Hepatocyte (in vitro differentiated cells): ENCODE measurements around the gene SELENOI. TPM values are rescaled to one million over a fixed set of nuclear protein-coding genes. Genes with fewer than 3 reads are reported as not detected.

Experiments used
- DNase-seq: peaks from one replicate; pipeline ENCODE4 v3.0.0-alpha.2; 2016; ENCODE audit warnings: low spot score
- H2AFZ ChIP-seq: fragments of 200-600 bp; sonication (generic); 2 replicates; pipeline ENCODE4 v1.6.0; 2016; ENCODE audit warnings: antibody characterized with exemption, mild to moderate bottlenecking
- H3K27ac ChIP-seq: fragments of 200-600 bp; sonication (generic); 2 replicates; pipeline ENCODE4 v1.5.1; 2016; ENCODE audit warnings: mild to moderate bottlenecking
- H3K27me3 ChIP-seq: fragments of 200-600 bp; sonication (generic); 2 replicates; pipeline ENCODE4 v1.6.1; 2016
- H3K36me3 ChIP-seq: fragments of 200-600 bp; sonication (generic); replicated peaks from 2 replicates; pipeline ENCODE4 v1.5.1; 2016; ENCODE audit warnings: low read depth; ENCODE audit not compliant: insufficient read depth
- H3K4me1 ChIP-seq: fragments of 200-600 bp; sonication (generic); 2 replicates; pipeline ENCODE4 v1.5.1; 2016; ENCODE audit warnings: mild to moderate bottlenecking, moderate library complexity; ENCODE audit not compliant: insufficient read depth
- H3K4me2 ChIP-seq: fragments of 200-600 bp; sonication (generic); 2 replicates; pipeline ENCODE4 v1.6.0; 2016
- H3K4me3 ChIP-seq: fragments of 200-600 bp; sonication (generic); 2 replicates; pipeline ENCODE4 v1.5.1; 2016; ENCODE audit warnings: mild to moderate bottlenecking
- H3K79me2 ChIP-seq: fragments of 200-600 bp; sonication (generic); 2 replicates; pipeline ENCODE4 v1.6.0; 2017; ENCODE audit warnings: mild to moderate bottlenecking
- H3K9me2 ChIP-seq: fragments of 200-600 bp; sonication (generic); replicated peaks from 2 replicates; pipeline ENCODE4 v1.6.0; 2017; ENCODE audit warnings: mild to moderate bottlenecking; ENCODE audit not compliant: insufficient read depth
- H3K9me3 ChIP-seq: fragments of 200-600 bp; sonication (generic); 2 replicates; pipeline ENCODE4 v1.5.1; 2016; ENCODE audit warnings: low read depth, mild to moderate bottlenecking
- H4K20me1 ChIP-seq: fragments of 200-600 bp; sonication (generic); 2 replicates; pipeline ENCODE4 v1.6.0; 2016; ENCODE audit warnings: mild to moderate bottlenecking; ENCODE audit not compliant: insufficient read depth, poor library complexity, severe bottlenecking
- CTCF ChIP-seq: fragments of 200-600 bp; sonication (generic); IDR thresholded peaks from 2 replicates; pipeline ENCODE4 v1.5.1; 2016; ENCODE audit warnings: antibody characterized with exemption, mild to moderate bottlenecking; ENCODE audit not compliant: poor library complexity
- EZH2 ChIP-seq: fragments of 200-600 bp; sonication (generic); IDR thresholded peaks from 2 replicates; pipeline ENCODE4 v1.6.1; 2016; ENCODE audit warnings: antibody characterized with exemption, mild to moderate bottlenecking, borderline replicate concordance
- EZH2phosphoT487 ChIP-seq: fragments of 200-600 bp; sonication (generic); IDR thresholded peaks from one replicate; pipeline ENCODE4 v1.6.1; 2018; ENCODE audit warnings: antibody characterized with exemption, mild to moderate bottlenecking, low read depth, moderate library complexity; ENCODE audit not compliant: unreplicated experiment, severe bottlenecking
- WGBS: methylation state at CpG from one replicate; pipeline ENCODE4 v1.1.6; 2016; ENCODE audit warnings: low lambda C conversion rate; ENCODE audit errors: missing lambda C conversion rate; 5-methylcytosine and 5-hydroxymethylcytosine counted together
- polyA plus RNA-seq: library from polyadenylated mRNA; unstranded; fragments of >200 nt; fragmentation: Nextera tagmentation; extraction: Ambion mirVana; gene quantifications from 2 replicates; pipeline ENCODE4 v1.2.1, GENCODE V29; 2016
- total RNA-seq: library from RNA; depleted of rRNA; stranded (reverse); fragments of >200 nt; gene quantifications from 2 replicates; pipeline ENCODE4 v1.2.3, GENCODE V29; 2014

Gene SELENOI
- total and polyA plus RNA-seq, 2 experiments from 2014 or later, result 6.4 to 34.4 TPM

- H3K4me3 ChIP-seq, result no peak overlapping the region
- H3K36me3 ChIP-seq, result no peaks in the 10 kb centered on the region
- no peak overlapping the region for H3K4me2 ChIP-seq
- H3K9me3 ChIP-seq, result no peaks in the 10 kb centered on the region
- H4K20me1 ChIP-seq, result no peaks in the 10 kb centered on the region
- H3K4me1 ChIP-seq, result no peaks in the 10 kb centered on the region
- no peak overlapping the region for H3K27ac ChIP-seq
- H3K27me3 ChIP-seq, result no peaks in the 10 kb centered on the region
- H3K79me2 ChIP-seq, result no peaks in the 10 kb centered on the region
- WGBS, result 93% methylated on average over 5 of the region's 5 CpGs
- H2AFZ ChIP-seq, result no peak overlapping the region
- no peak for TF ChIP-seq EZH2phosphoT487
- no peak for TF ChIP-seq CTCF
- no peak for TF ChIP-seq EZH2
- no peaks in the 10 kb centered on the region for H3K9me2 ChIP-seq
- no peak for DNase-seq
Measured at GRCh38 chr2:26396734-26397298, 50.9 kb downstream of the SELENOI start.

- H3K4me3 ChIP-seq, result no peak overlapping the region
- DNase-seq, result no peak
- WGBS, result 60% methylated on average over 4 of the region's 4 CpGs
Measured at GRCh38 chr2:26399771-26400376, 53.9 kb downstream of the SELENOI start.

GRCh38 chr2:26400723-26401122, 54.8 kb downstream of the SELENOI start:
- Histone ChIP-seq H3K4me1 (no peaks in the 10 kb centered on the region), H4K20me1 (no peaks in the 10 kb centered on the region), H3K36me3 (no peaks in the 10 kb centered on the region), H3K27me3 (no peaks in the 10 kb centered on the region), H3K4me3 (no peak overlapping the region), H3K9me2 (no peaks in the 10 kb centered on the region), H2AFZ (no peak overlapping the region), H3K27ac (no peak overlapping the region), H3K4me2 (no peak overlapping the region), H3K9me3 (no peaks in the 10 kb centered on the region), H3K79me2 (no peaks in the 10 kb centered on the region)
- WGBS, result 88% methylated on average over 5 of the region's 5 CpGs
- no peak for DNase-seq
- TF ChIP-seq EZH2phosphoT487 (no peak), CTCF (no peak), EZH2 (no peak)

More at GRCh38 chr2:26399771-26400376, 53.9 kb downstream of the SELENOI start:
- no peaks in the 10 kb centered on the region for H3K36me3 ChIP-seq
- H3K4me1 ChIP-seq, result no peaks in the 10 kb centered on the region
- H3K9me3 ChIP-seq, result no peaks in the 10 kb centered on the region
- H3K9me2 ChIP-seq, result no peaks in the 10 kb centered on the region
- H3K27me3 ChIP-seq, result no peaks in the 10 kb centered on the region
- H3K79me2 ChIP-seq, result no peaks in the 10 kb centered on the region
- H3K4me2 ChIP-seq, result no peak overlapping the region
- no peak for TF ChIP-seq EZH2phosphoT487
- no peak for TF ChIP-seq EZH2
- no peak for TF ChIP-seq CTCF
- H4K20me1 ChIP-seq, result no peaks in the 10 kb centered on the region
- no peak overlapping the region for H2AFZ ChIP-seq
- no peak overlapping the region for H3K27ac ChIP-seq
